Smooth muscle cell (in vitro differentiated cells): ENCODE measurements around the gene DIPK1B. TPM values are rescaled to one million over a fixed set of nuclear protein-coding genes. Genes with fewer than 3 reads are reported as not detected.

ENCODE experiments used
- DNase-seq: peaks from one replicate; lab custom pipeline; 2025; ENCODE audit not compliant: unreplicated experiment; lab: John Stamatoyannopoulos, UW
- H2AFZ ChIP-seq: fragments of 200-600 bp; sonication (generic); 2 replicates; pipeline ENCODE4 v1.6.0; 2016; ENCODE audit warnings: antibody characterized with exemption, low read depth, mild to moderate bottlenecking
- H3F3A ChIP-seq: fragments of 200-600 bp; sonication (generic); 2 replicates; pipeline ENCODE4 v1.6.0; 2017; ENCODE audit warnings: antibody characterized with exemption, low read depth
- H3K27ac ChIP-seq: fragments of 200-600 bp; sonication (generic); 2 replicates; pipeline ENCODE4 v1.5.1; 2016; ENCODE audit warnings: low read depth, mild to moderate bottlenecking
- H3K27me3 ChIP-seq: fragments of 200-600 bp; sonication (generic); 2 replicates; pipeline ENCODE4 v1.6.1; 2016; ENCODE audit warnings: low read depth, mild to moderate bottlenecking
- H3K36me3 ChIP-seq: fragments of 200-600 bp; sonication (generic); 2 replicates; pipeline ENCODE4 v1.5.1; 2016; ENCODE audit warnings: low read depth
- H3K4me1 ChIP-seq: fragments of 200-600 bp; sonication (generic); 2 replicates; pipeline ENCODE4 v1.5.1; 2016; ENCODE audit warnings: low read depth
- H3K4me2 ChIP-seq: fragments of 200-600 bp; sonication (generic); 2 replicates; pipeline ENCODE4 v1.6.0; 2016; ENCODE audit warnings: mild to moderate bottlenecking
- H3K4me3 ChIP-seq: fragments of 200-600 bp; sonication (generic); 2 replicates; pipeline ENCODE4 v1.5.1; 2016; ENCODE audit warnings: mild to moderate bottlenecking
- H3K79me2 ChIP-seq: fragments of 200-600 bp; sonication (generic); 2 replicates; pipeline ENCODE4 v1.6.0; 2016; ENCODE audit warnings: low read depth, mild to moderate bottlenecking
- H3K9ac ChIP-seq: fragments of 200-600 bp; sonication (generic); 2 replicates; pipeline ENCODE4 v1.6.0; 2016; ENCODE audit warnings: low read depth
- H3K9me3 ChIP-seq: fragments of 200-600 bp; sonication (generic); replicated peaks from 2 replicates; pipeline ENCODE4 v1.5.1; 2016; ENCODE audit warnings: low read depth
- H4K20me1 ChIP-seq: fragments of 200-600 bp; sonication (generic); 2 replicates; pipeline ENCODE4 v1.6.0; 2016; ENCODE audit warnings: low read depth
- WGBS: methylation state at CpG from one replicate; pipeline ENCODE4 v1.1.7; 2016; ENCODE audit warnings: low lambda C conversion rate; 5-methylcytosine and 5-hydroxymethylcytosine counted together
- polyA plus RNA-seq: library from polyadenylated mRNA; unstranded; fragments of >200 nt; fragmentation: Nextera tagmentation; extraction: Ambion mirVana; gene quantifications from 2 replicates; pipeline ENCODE4 v1.2.1, GENCODE V29; 2016
- total RNA-seq: library from RNA; depleted of rRNA; stranded (reverse); fragments of >200 nt; gene quantifications from 2 replicates; pipeline ENCODE4 v1.2.3, GENCODE V29; 2014
- TF ChIP-seq, protein P1 (sequence below): fragments of 200-600 bp; sonication (generic); IDR thresholded peaks from 2 replicates; pipeline ENCODE4 v1.5.1; 2017; ENCODE audit warnings: borderline replicate concordance, mild to moderate bottlenecking, antibody characterized with exemption; ENCODE audit not compliant: insufficient read depth, poor library complexity, severe bottlenecking

The DIPK1B gene
- total and polyA plus RNA-seq, 2 experiments from 2014 or later: 14.6 to 58.5 TPM

DNA sequence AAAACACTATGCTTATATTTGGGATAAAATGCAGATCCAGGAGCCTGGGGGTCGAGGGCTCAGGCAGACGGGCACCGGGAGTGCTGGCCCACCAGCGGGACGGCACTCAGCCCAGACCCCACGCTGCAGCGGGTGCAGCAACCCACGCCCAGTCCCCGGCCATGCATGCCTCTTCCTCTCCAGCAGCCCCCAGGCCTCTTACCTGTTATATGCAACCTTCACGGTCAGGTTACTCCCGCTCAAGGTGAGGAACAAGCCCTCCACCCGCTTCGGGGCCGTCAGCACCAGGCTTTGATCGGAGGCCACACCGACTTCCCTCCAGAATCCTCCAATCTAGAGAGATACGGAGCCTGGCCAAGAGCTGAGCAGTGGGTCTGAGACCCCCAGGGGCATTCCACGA lies 44.5 kb downstream of the DIPK1B start:
- 95% methylated on average over 18 of the region's 18 CpGs for WGBS
- no peak for DNase-seq
- Histone ChIP-seq H3K9ac (no peak overlapping the region), H3K4me3 (no peak overlapping the region), H3K9me3 (no peaks in the 10 kb centered on the region), H3K27me3 (no peaks in the 10 kb centered on the region), H3K27ac (no peak overlapping the region), H3K79me2 (no peaks in the 10 kb centered on the region), H3K36me3 (no peaks in the 10 kb centered on the region), H3K4me2 (no peak overlapping the region), H3K4me1 (peaks cover 3% of the 10 kb centered on the region), H3F3A (no peaks in the 10 kb centered on the region), H2AFZ (no peak overlapping the region), H4K20me1 (no peaks in the 10 kb centered on the region)
- TF ChIP-seq, protein P1, sequence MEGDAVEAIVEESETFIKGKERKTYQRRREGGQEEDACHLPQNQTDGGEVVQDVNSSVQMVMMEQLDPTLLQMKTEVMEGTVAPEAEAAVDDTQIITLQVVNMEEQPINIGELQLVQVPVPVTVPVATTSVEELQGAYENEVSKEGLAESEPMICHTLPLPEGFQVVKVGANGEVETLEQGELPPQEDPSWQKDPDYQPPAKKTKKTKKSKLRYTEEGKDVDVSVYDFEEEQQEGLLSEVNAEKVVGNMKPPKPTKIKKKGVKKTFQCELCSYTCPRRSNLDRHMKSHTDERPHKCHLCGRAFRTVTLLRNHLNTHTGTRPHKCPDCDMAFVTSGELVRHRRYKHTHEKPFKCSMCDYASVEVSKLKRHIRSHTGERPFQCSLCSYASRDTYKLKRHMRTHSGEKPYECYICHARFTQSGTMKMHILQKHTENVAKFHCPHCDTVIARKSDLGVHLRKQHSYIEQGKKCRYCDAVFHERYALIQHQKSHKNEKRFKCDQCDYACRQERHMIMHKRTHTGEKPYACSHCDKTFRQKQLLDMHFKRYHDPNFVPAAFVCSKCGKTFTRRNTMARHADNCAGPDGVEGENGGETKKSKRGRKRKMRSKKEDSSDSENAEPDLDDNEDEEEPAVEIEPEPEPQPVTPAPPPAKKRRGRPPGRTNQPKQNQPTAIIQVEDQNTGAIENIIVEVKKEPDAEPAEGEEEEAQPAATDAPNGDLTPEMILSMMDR: no peak

DNA sequence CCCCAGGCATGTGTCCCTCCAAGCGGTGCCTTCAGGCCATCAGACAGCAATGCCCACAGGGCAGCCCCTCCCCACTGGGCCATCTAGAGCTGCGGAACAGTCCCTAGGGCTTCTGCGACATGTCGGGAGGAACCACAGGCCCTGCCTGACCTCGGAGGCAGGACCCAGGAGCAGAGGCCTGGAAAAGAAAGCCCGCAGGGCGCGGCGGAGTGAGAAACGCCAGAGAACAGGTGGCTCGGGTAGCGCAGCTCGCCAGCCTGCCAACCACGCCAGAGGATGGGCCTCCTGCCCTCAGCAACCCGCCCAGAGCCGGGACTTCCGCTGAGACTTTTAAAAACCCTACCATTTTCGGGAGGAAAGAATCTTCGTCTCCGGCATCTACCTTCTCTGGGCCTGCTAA lies 45.0 kb downstream of the DIPK1B start:
- Histone ChIP-seq H3F3A (no peaks in the 10 kb centered on the region), H4K20me1 (no peaks in the 10 kb centered on the region), H3K9me3 (no peaks in the 10 kb centered on the region), H3K27ac (no peak overlapping the region), H3K9ac (no peak overlapping the region), H3K4me1 (peaks cover 3% of the 10 kb centered on the region), H3K4me3 (no peak overlapping the region), H2AFZ (no peak overlapping the region), H3K36me3 (no peaks in the 10 kb centered on the region), H3K4me2 (no peak overlapping the region), H3K79me2 (no peaks in the 10 kb centered on the region), H3K27me3 (no peaks in the 10 kb centered on the region)
- TF ChIP-seq, protein P1: no peak
- 89% methylated on average over 20 of the region's 20 CpGs for WGBS
- no peak for DNase-seq

DNA sequence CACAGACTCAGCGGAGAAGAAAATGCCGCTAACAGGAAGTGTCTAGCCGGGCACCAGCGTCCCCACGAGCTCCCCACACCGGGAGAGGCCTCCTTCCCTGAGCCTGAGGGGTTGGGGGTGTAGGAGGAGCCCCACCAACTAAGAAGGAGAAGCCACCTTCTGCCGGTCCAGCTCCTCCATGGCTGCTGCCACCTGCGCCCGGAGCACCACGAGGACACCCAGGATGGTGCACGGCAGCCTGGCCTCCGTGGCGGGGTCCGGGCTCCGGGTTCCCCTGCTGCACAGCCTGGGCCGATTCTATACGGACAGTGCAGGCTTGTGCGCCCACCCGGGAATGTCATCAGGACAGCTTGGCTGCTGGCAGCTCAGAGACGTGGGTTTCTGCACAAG lies 45.4 kb downstream of the DIPK1B start:
- H3K4me2 ChIP-seq: no peak overlapping the region
- no peak overlapping the region for H3K9ac ChIP-seq
- WGBS: 90% methylated on average over 16 of the region's 20 CpGs

DNA sequence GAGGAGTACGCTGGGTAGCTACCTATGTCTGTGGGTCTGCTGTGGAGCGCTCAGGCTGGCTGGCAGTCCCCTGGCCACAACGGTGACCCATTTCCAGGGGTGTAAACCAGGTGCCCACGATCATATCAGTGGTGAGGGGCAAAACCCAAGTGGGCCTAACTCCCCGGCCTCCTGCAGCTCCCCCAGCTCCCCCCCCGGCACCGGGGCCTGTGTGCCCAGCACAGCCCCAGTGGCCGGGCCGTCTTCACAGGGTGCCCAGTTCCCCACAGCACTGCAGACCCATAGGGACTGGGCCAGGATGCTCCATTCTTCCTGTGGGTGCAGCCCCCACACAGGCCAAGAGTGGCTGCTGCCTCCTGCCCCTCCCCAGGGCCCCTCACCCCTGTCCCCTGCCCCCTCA lies 46.6 kb downstream of the DIPK1B start:
- Histone ChIP-seq H3K4me1 (peaks cover 3% of the 10 kb centered on the region), H3K4me2 (no peak overlapping the region), H3K36me3 (no peaks in the 10 kb centered on the region), H3K9ac (no peak overlapping the region), H3K27ac (no peak overlapping the region), H3K27me3 (no peaks in the 10 kb centered on the region), H3K9me3 (no peaks in the 10 kb centered on the region), H4K20me1 (no peaks in the 10 kb centered on the region), H3K79me2 (no peaks in the 10 kb centered on the region), H3F3A (no peaks in the 10 kb centered on the region), H2AFZ (no peak overlapping the region), H3K4me3 (no peak overlapping the region)
- DNase-seq: no peak
- WGBS: 89% methylated on average over 4 of the region's 9 CpGs
- TF ChIP-seq, protein P1: no peak

More for the DNA sequence above, 45.4 kb downstream of the DIPK1B start:
- no peak for DNase-seq
- no peaks in the 10 kb centered on the region for H3K36me3 ChIP-seq
- H3K79me2 ChIP-seq: no peaks in the 10 kb centered on the region
- no peaks in the 10 kb centered on the region for H4K20me1 ChIP-seq
- no peak overlapping the region for H2AFZ ChIP-seq
- H3K4me1 ChIP-seq: peaks cover 3% of the 10 kb centered on the region
- no peaks in the 10 kb centered on the region for H3F3A ChIP-seq
- H3K27me3 ChIP-seq: no peaks in the 10 kb centered on the region
- no peak overlapping the region for H3K4me3 ChIP-seq
- TF ChIP-seq, protein P1: no peak
- no peak overlapping the region for H3K27ac ChIP-seq
- H3K9me3 ChIP-seq: no peaks in the 10 kb centered on the region
